ENCODE results near the gene MRM3. TPM values are rescaled to one million over a fixed set of nuclear protein-coding genes. Genes with fewer than 3 reads are reported as not detected.
A peak's percentile ranks its signal among the peaks of the same experiment; 100 is the strongest.
"Not testable (repeated sequence)": the region's sequence is repeated elsewhere in the genome, so short reads cannot be mapped to it uniquely, and the experiment has no call there.

Gene MRM3
- total RNA-seq, 4 donors from 2014 or later = 1.00 to 13.4 (median 12.5) TPM; not detected in 1

DNA sequence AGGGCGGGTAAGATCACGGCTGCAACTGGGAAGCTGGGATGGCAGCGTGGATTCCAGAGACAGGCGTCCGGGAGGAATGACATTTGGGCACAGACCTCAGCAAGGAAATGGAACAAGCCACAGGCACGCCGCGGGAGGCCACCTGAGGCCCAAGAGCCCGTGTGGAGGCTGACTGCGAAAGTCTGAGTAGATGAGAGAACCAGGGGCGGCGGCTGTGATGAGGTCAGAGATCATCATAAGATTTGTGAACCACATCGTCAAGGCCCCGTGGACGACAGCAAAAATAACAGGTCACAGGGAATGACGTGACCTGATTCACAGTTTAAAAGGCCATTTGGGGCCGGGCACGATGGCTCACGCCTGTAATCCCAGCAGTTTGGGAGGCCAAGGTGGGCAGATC is 48.2 kb downstream of the MRM3 start:
- intact Hi-C loops (cut with DNase I; ENCODE audit: low total_unique reads) = no loop called here
- no peaks in the 10 kb centered on the region for H3K27me3 ChIP-seq
- in situ Hi-C loops (cut with MboI; ENCODE audit: low pct_ligation_motif_present in 1 of 4, low pct_unique_long_range_greater_than_20kb in 1 of 4, low sequenced_read_pairs in 3 of 4) = no loop called here

DNA sequence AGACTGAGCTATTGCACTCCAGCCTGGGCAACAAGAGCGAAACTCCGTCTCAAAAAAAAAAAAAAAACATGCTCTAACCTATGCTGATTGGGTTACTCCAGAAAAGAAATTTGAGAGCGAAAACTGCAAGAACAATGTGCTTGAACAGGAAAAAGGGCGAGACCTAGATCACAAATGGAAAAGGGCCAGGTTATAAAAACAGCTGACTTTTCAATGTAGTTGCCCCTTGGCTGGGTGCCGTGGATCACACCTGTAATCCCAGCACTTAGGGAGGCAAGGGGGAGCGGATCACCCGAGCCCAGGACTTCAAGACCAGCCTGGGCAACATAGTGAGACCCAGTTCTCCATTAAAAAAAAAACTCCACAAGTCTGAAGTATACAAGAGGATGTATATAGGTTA is 48.8 kb downstream of the MRM3 start:
- Histone ChIP-seq H3K36me3 (no peaks in the 10 kb centered on the region), H3K27ac (no peak overlapping the region), H3K4me1 (peaks cover 0 to under 1% (median 0%) of the 10 kb centered on the region in 4 donors), H3K9me3 (no peaks in the 10 kb centered on the region), H3K4me3 (no peak overlapping the region), H3K27me3 (no peaks in the 10 kb centered on the region)
- in situ Hi-C loops (cut with MboI; ENCODE audit: low pct_ligation_motif_present in 1 of 4, low pct_unique_long_range_greater_than_20kb in 1 of 4, low sequenced_read_pairs in 3 of 4) (no loop called here), intact Hi-C loops (cut with DNase I; ENCODE audit: low total_unique reads) (no loop called here)
- 41 to 70% methylated on average over 5 to 7 of the region's 7 CpGs for WGBS, 2 donors (ENCODE audit: low coverage in 1 of 2)
- TF ChIP-seq CTCF (IDR thresholded peaks at IDR 0.05) (no peak), EP300 (IDR thresholded peaks at IDR 0.05; ENCODE audit: low read depth) (no peak), POLR2A (IDR thresholded peaks at IDR 0.05) (no peak), POLR2AphosphoS5 (IDR thresholded peaks at IDR 0.05) (no peak)
- no peak for DNase-seq

More for the DNA sequence above, 48.2 kb downstream of the MRM3 start:
- no peak overlapping the region for H3K4me3 ChIP-seq
- no peaks in the 10 kb centered on the region for H3K4me1 ChIP-seq
- no peaks in the 10 kb centered on the region for H3K36me3 ChIP-seq
- 73% methylated on average over 19 of the region's 19 CpGs; no CpG with 5 or more reads in 1 of the 2 donors for WGBS, 2 donors (ENCODE audit: low coverage in 1 of 2)
- no peak for DNase-seq
- TF ChIP-seq EP300 (IDR thresholded peaks at IDR 0.05; ENCODE audit: low read depth) (no peak), CTCF (IDR thresholded peaks at IDR 0.05) (no peak), POLR2AphosphoS5 (IDR thresholded peaks at IDR 0.05) (no peak)
- peak overlapping the region in 1 of 4 donors; percentile 38 for H3K27ac ChIP-seq
- no peaks in the 10 kb centered on the region for H3K9me3 ChIP-seq

DNA sequence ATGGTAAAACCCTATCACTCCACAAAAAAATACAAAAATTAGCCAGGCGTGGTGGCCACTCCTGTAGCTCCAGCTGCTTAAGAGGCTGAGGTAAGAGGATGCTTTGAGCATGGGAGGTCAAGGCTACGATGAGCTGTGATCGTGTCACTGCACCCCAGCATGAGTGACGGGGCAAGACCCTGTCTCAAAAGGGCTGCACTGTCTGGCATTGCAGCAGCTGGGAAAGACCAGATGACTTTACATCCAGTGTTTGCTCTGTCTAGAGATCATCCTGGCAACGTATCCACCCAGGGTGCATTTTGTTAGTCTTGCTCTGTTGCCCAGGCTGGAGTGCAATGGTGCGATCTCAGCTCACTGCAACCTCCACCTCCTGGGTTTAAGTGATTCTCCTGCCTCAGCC is 52.0 kb downstream of the MRM3 start:
- TF ChIP-seq POLR2AphosphoS5 (IDR thresholded peaks at IDR 0.05) (no peak), EP300 (IDR thresholded peaks at IDR 0.05; ENCODE audit: low read depth) (no peak), CTCF (IDR thresholded peaks at IDR 0.05) (no peak), POLR2A (IDR thresholded peaks at IDR 0.05) (no peak)
- WGBS, 2 donors (ENCODE audit: low coverage in 1 of 2) = 94% methylated on average over 6 of the region's 6 CpGs; no CpG with 5 or more reads in 1 of the 2 donors
- no peak for DNase-seq
- peak overlapping the region; percentile 60 to 71 (median 66) for H3K27ac ChIP-seq
- no peaks in the 10 kb centered on the region for H3K9me3 ChIP-seq
- no peaks in the 10 kb centered on the region for H3K36me3 ChIP-seq
- in situ Hi-C loops (cut with MboI; ENCODE audit: low pct_ligation_motif_present in 1 of 4, low pct_unique_long_range_greater_than_20kb in 1 of 4, low sequenced_read_pairs in 3 of 4) = no loop called here
- no peak overlapping the region for H3K4me3 ChIP-seq
- intact Hi-C loops (cut with DNase I; ENCODE audit: low total_unique reads) = no loop called here
- no peaks in the 10 kb centered on the region for H3K27me3 ChIP-seq
- peaks cover 0 to 5% (median 0%) of the 10 kb centered on the region in 4 donors for H3K4me1 ChIP-seq

DNA sequence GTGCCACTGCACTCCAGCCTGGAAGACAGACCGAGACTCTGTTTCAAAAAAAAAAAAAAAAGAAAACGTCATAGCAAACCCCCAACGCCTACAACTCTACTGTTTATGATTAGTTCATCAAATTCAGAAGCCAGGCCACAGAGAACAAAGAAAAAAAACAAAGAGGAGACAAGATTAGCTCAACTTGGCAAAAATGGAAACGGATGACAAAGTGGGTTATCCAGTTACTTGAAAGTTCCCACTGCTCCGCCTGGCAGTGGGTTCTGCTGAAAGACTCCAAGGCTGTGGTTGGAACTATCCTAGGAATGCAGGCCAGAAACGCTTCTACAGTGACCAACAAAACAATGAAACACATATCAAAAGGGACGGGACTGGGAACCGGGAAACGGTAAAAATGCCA is 53.1 kb downstream of the MRM3 start:
- Histone ChIP-seq H3K9me3 (no peaks in the 10 kb centered on the region), H3K36me3 (no peaks in the 10 kb centered on the region), H3K27me3 (no peaks in the 10 kb centered on the region), H3K4me3 (no peak overlapping the region), H3K4me1 (peaks cover 0 to 5% (median 0%) of the 10 kb centered on the region in 4 donors), H3K27ac (peak overlapping the region; percentile 60 to 71 (median 66))
- TF ChIP-seq POLR2A (IDR thresholded peaks at IDR 0.05) (no peak), POLR2AphosphoS5 (IDR thresholded peaks at IDR 0.05) (peak; percentile 32 to 57 (median 50))
- intact Hi-C loops (cut with DNase I; ENCODE audit: low total_unique reads) = no loop called here
- in situ Hi-C loops (cut with MboI; ENCODE audit: low pct_ligation_motif_present in 1 of 4, low pct_unique_long_range_greater_than_20kb in 1 of 4, low sequenced_read_pairs in 3 of 4) = no loop called here
- 51 to 58% methylated on average over 5 to 9 of the region's 9 CpGs for WGBS, 2 donors (ENCODE audit: low coverage in 1 of 2)
- no peak for DNase-seq

DNA sequence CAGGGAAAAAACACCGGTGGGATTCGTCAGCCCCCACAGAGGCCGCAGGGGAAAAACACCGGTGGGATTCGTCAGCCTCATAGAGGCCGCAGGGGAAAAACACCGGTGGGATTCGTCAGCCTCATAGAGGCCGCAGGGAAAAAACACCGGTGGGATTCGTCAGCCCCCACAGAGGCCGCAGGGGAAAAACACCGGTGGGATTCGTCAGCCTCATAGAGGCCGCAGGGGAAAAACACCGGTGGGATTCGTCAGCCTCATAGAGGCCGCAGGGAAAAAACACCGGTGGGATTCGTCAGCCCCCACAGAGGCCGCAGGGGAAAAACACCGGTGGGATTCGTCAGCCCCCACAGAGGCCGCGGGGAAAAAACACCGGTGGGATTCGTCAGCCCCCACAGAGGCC is 53.6 kb downstream of the MRM3 start:
- H3K4me3 ChIP-seq; H3K9me3 ChIP-seq; H3K36me3 ChIP-seq; H3K27me3 ChIP-seq; DNase-seq; in situ Hi-C loops (cut with MboI; ENCODE audit: low pct_ligation_motif_present in 1 of 4, low pct_unique_long_range_greater_than_20kb in 1 of 4, low sequenced_read_pairs in 3 of 4); H3K4me1 ChIP-seq; intact Hi-C loops (cut with DNase I; ENCODE audit: low total_unique reads): not testable (repeated sequence)
- WGBS, 2 donors (ENCODE audit: low coverage in 1 of 2) = 86 to 100% methylated on average over 4 to 12 of the region's 27 CpGs
- H3K27ac ChIP-seq = peak overlapping the region; percentile 60 to 75 (median 72)

Measured in transverse colon (tissue), 4 donors.